ENCODE measurements around the gene PGAP6.
"Not testable (repeated sequence)": the region's sequence is repeated elsewhere in the genome, so short reads cannot be mapped to it uniquely, and the experiment has no call there.

The PGAP6 gene

DNA sequence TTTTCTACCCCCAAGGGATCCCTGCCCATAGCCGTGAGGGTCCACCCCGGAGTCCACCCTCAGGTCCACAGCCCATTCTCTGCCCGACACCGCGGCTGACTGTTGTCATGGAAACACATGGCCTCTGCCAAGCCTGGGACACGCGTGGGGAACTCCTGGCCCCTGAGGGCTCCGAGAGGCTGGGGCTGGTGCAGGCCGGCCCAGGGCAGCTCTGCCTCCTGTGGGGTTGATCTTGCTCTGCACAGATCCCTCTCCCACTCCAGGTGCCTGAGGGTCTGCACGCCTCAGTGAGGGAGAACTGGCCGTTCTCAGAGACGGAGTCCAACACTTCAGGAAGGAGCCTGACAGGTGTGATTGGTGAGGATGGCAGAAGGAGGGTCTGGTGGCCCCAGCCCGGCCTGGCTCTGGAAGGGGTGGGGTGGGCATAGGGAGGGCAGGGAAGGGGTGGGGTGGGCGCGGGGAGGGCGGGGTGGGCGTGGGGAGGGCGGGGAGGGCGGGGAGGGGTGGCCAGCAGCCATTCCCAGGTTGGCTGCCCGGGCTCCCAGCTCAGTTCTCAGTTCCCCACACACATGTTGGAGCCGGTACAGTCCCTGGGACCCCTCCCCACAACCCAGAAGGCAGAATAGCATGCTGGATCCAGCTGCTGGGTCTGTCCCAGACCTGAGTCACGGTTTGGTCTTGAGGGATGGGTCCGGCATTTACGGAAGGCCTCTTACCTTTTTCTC, 17.9 kb downstream of the PGAP6 start:
- no peak for DNase-seq

DNA sequence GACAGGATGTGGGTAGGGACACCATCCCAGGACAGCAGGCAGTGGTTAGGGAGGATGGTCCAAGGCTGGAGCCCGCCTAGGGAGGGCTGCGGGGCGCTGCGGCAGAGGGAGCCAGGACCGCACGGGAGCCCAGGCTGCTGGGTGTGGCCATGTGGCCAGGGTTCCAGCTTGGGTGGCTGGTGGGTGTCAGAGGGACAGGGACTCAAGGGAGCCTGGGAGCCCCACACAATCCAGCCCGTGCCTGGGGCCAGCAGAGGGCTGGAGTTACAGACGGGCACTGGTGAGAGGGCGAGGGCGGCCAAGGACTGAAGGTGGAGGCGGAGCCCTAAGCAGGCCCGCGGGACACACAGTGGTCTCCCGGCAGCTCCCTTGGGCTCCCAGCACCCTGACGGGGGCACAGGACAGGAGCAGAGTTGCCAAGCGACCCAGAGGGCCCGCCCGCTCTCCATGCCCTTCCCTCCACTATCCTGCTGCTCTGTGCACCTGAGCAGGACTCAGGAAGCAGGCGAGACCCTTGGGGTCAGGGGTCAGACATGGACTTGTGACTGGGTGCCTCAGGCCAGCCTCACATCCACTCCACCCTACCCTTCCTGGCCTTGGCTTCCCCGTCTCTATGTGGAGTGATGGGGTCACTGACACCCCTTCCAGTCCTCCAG, 18.5 kb downstream of the PGAP6 start:
- no peak for DNase-seq

- not testable (repeated sequence) for DNase-seq
These were observed 19.1 kb downstream of the PGAP6 start for GRCh38 chr16:362702-362999.

DNA sequence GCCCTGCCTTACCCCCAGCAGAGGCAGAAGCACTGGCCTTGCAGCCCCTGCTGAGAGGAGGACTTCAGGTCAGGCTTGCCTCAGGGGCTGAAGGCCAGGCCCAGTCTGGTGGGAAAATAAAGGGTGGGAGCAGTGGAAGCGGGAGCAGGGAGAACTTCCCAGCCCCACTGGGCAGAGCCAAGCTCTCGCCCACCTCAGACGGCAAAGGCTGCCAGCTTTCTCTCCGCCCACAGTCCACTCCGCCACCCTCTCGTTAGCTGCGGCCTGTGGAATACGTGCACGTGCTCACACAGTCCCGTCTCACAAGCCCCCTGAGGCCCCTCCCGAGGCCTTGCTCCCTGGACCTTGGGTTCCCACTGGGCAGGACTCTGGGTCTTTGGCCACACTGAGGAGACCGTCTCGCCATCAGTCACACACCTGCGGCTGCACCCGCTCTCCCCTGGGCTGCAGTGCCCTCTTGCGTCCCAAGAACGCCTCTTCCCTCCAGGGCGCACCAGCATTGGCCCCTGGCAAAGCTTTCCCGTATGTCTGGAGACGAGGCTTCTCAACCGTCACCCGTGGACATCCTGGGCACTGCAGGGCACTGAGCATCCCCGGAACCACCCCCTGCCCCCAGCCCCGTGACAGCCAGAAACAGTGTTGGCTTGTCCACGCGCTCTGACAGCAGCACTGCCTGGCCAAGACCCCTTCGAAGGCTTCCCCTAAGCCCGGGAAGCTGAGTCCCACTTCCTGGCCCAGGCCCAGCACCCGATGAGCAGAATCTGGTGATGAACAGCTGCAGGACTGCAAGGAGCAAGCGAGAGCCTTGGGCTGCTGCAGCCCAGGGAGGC, 19.7 kb downstream of the PGAP6 start:
- peak; percentile 48 for DNase-seq

GRCh38 chr16:361341-361871, 20.4 kb downstream of the PGAP6 start:
- DNase-seq, result peak; percentile 9

DNA sequence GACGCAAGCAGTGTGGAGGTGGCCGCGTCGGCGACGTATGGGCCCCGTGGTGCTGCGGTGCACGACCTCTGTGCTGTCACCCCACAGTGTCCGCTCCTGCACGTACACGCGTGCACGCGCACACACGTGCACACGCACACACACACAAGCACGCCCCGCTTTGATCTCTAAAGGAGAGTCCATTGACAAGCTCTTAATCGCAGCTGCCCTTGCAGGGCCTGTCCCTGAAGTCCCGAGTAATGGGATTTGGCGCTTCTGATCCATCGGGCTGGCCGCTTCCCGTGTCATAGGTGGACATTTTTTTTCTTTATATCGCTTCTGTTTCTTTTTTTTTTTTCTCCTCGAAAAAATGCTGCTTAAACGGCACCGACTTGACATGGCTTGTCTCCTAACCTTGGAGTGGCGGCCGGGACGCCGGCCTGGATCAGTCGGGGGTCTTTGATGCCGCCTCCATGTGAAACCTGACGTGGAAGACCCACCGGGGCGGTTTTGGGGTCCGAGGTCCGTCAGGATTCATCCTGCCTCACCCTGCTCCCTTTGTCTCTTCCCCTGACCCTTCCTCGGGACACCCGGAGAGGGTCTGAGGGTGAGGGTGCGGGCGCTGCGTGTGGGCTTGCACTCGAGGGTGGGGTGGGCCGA, 21.0 kb downstream of the PGAP6 start:
- DNase-seq, result no peak

GRCh38 chr16:359871-360697, 21.7 kb downstream of the PGAP6 start:
- DNase-seq, result no peak

DNA sequence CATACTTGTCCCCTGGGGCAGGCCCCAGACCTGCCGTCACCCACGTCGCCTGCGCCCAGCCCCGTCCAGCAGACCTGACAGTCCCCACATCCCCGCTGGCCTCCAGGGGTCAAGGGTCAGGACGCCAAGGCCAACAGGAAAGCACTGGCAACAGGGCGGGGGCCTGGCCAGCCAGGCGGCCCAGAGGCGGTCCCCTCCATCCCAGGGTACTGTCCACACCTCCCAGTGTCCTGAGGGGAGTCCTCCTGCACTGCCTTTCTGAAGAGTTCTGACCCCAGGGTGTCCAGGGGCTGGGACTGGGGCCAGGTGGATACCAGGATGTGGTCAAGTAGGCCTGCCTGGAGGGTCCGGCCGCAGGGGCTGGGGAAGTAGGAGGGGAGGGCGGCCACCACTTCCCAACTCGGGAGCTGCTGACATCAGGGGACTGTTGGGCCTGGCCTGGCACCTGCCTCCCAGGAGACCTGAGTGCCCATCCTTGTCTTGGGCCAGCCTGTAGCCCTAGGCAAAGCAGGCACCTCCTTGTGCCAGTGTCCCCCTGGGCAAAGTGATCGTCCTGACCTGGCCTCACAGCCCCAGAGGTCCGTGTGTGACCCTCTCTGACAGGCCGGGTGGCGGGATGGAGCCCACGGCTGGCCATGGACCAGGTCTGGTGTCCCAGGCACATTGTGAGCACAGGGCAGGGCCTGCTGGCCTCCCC, 22.6 kb downstream of the PGAP6 start:
- DNase-seq, result no peak

DNA sequence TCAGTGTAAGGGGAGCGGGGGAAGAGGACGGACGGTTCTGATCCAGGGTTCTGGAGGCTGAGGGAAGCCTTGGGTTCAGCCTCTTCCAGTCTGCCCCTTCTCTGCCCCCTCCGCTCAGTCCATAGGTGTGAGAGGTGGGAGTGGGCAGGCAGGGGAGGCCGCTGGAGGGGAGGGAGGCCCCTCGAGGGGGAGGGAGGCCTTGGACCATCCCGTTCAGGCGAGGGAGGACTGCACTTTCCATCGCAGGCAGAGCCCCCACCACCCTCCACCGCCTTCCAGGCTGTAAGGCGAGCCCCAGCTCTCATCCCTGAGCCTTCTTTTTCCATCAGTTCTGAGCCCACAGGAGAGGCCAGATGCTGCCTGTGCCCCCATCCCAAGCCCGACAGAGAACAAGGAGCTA, 25.0 kb downstream of the PGAP6 start:
- DNase-seq, result no peak

DNA sequence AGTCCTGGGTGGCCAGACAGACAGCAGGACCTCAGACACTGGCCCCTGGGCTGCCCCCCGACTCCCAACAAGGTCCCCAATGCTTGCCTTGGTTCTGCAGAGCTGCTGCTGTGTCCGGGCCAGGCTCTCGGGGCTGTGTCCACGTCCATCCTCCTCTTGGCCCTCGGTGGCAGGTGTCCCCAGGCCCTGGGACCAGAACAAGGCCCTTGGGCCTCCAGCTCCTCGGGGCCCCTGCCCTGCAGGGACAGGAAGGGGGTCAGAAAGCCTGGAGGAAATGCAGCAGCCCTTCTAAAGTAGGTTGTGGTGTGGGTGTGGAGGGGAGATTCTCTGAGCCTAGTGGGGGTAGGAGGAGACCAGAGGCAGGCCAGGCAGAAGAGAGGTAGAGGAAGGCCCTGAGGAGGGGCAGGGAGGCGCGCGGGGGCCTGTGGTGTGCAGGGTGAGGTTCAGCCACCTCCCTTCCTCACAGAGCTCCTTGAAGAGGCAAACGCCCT, 26.8 kb downstream of the PGAP6 start:
- DNase-seq, result no peak

DNA sequence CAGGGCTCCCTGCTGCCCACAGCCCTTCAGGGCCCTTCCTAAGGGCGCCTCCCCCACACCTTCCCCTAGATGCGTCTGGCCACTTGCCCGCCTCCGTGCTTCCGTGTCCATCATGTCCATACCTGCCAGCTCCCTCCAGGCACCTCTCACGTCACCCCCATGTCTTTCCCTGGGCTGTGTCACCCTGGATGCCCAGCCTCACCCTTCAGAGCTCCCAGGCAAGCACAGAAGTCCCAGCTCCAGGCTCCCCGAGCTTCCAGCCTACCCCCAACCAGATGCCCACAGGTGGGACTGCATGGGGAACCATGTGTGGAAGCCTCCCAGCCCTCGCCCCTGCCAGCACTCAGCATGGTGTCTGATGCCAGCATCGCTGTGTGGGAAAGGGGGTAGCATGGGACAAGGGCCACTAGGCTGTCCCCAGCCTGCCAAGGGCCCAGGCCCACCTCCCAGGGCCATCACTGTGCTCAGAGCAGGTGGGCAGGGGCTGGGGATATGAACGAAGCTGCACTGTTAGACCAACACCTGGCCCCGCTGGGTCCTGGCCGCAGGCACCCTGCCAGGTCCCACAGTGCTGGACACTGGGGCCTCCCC, 27.4 kb downstream of the PGAP6 start:
- DNase-seq, result no peak

DNA sequence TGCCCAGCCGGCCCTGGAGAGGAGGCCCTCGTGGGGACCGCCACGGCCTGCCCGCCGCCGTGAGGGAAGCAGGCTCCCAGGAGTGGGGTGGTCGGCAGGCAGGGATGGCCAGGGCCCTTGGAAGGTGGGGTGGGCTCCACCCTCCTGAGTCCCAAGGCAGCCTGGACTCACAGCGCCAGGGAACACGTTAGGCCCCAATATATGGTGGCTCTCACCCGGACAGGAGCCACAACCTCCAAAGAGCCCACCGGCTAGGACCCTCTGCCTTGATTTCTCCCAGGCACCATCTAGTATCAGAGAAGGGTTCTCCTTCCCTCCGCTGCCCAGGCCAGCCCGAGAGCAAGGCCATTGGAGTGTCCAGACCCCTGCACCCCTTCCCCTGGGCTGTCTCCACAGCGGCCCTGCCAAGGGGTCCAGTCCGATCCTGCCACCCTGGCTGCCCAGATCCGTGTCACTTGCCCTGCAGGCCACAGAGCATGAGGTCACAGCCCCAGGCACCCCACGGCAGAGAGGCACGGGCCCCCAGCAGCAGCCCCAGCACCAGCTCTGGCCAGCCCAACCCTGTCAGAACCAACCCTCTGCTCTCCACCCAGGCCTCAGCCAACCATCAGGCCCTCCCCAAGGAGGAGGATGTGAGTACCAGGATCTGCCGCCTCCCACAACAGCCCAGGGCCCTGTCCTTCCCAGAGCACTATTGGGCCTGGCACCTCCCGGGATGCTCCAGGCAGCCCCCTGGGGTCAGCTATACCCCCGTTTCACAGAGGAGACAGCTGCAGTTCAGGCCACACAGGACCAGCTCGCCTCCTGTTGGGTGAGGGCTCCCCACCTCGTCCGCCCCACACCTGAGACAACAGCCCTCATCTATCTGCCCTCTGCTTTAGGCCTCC, 28.1 kb downstream of the PGAP6 start:
- DNase-seq, result no peak

GRCh38 chr16:352547-353403, 29.0 kb downstream of the PGAP6 start, which contains the start of gene AXIN1:
Gene AXIN1, minus strand, starts transcription at chr16:352723. Its CDS starts 5,698 bp downstream, at chr16:347025.
- DNase-seq, result peak; percentile 95

GRCh38 chr16:351804-352520, 29.8 kb downstream of the PGAP6 start:
- no peak for DNase-seq

DNA sequence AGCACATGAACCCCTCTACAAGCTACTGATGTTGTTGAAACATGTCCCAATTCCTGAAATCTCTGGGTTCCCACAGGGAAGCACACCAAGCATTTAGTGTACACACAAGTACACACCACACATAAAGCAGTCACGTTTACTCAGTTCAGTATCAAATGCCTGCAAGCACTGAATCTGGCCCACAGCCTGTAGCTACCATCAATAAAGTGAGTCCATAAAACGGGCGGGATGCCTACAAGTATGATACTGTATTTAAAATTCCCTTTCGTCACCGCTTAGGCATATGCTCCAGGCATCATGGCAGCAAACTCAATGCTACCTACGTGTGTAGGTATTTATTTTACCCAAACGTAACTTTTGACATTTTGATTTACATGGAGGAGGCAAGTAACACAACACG, 31.6 kb downstream of the PGAP6 start:
- DNase-seq, result no peak

GRCh38 chr16:349211-349610, 32.6 kb downstream of the PGAP6 start:
- no peak for DNase-seq

GRCh38 chr16:348495-348894, 33.3 kb downstream of the PGAP6 start:
- DNase-seq, result not testable (repeated sequence)

DNA sequence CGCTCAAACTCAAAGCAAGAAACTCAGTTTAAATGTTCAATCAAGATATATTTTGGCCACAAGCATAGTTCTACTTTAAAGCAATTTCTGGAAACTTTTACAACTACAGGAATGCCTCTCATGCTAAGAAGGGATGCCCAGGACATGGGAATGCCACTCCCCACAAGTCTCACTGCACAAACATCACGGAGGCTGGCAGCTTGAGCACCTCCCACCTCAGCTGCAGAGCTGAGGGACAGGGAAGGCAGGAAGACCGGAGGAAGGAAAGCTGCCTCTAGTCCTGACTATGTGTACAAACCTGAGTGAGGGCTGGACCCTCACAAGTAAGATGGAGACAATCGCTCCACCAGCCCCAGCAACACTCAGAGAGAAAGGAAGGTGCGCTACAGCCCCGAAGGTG, 34.6 kb downstream of the PGAP6 start:
- no peak for DNase-seq
